Jurkat, Clone E6-1 (cell line): ENCODE data around the gene RSAD1.

Source experiments
- DNase-seq: peaks from one replicate; pipeline ENCODE4 v3.0.0-alpha.2; 2011; ENCODE audit warnings: low read depth, low spot score
- H3K4me3 ChIP-seq: 2 replicates; pipeline ENCODE4 v1.5.1; 2011; ENCODE audit warnings: mild to moderate bottlenecking, low read length, control low read depth, moderate library complexity

The RSAD1 gene

GRCh38 chr17:50511058-50511457, 32.4 kb downstream of the RSAD1 start:
- no peak for DNase-seq
- H3K4me3 ChIP-seq = no peak overlapping the region

- no peak overlapping the region for H3K4me3 ChIP-seq
Measured at GRCh38 chr17:50513495-50513894, 34.8 kb downstream of the RSAD1 start.

GRCh38 chr17:50514388-50514787, 35.7 kb downstream of the RSAD1 start:
- H3K4me3 ChIP-seq = no peak overlapping the region
- no peak for DNase-seq

More at GRCh38 chr17:50513495-50513894, 34.8 kb downstream of the RSAD1 start:
- no peak for DNase-seq

GRCh38 chr17:50514936-50515702, 36.5 kb downstream of the RSAD1 start:
- no peak overlapping the region for H3K4me3 ChIP-seq
- DNase-seq = no peak

- no peak overlapping the region for H3K4me3 ChIP-seq
- no peak for DNase-seq
Measured at GRCh38 chr17:50517011-50517410, 38.4 kb downstream of the RSAD1 start.

GRCh38 chr17:50517504-50518383, 39.1 kb downstream of the RSAD1 start:
- no peak overlapping the region for H3K4me3 ChIP-seq

GRCh38 chr17:50518384-50519023, 39.8 kb downstream of the RSAD1 start:
- H3K4me3 ChIP-seq = no peak overlapping the region
- DNase-seq = no peak

More at GRCh38 chr17:50517504-50518383, 39.1 kb downstream of the RSAD1 start:
- DNase-seq = no peak

- H3K4me3 ChIP-seq = no peak overlapping the region
- no peak for DNase-seq
Measured at GRCh38 chr17:50519141-50519834, 40.6 kb downstream of the RSAD1 start.

GRCh38 chr17:50520483-50520882, 41.8 kb downstream of the RSAD1 start:
- H3K4me3 ChIP-seq = no peak overlapping the region
- no peak for DNase-seq

- H3K4me3 ChIP-seq = no peak overlapping the region
- DNase-seq = no peak
Measured at GRCh38 chr17:50521514-50521913, 42.9 kb downstream of the RSAD1 start.

GRCh38 chr17:50522766-50523165, 44.1 kb downstream of the RSAD1 start:
- no peak overlapping the region for H3K4me3 ChIP-seq
- no peak for DNase-seq

- DNase-seq = no peak
- no peak overlapping the region for H3K4me3 ChIP-seq
Measured at GRCh38 chr17:50523208-50523607, 44.5 kb downstream of the RSAD1 start.

- no peak for DNase-seq
- H3K4me3 ChIP-seq = no peak overlapping the region
Measured at GRCh38 chr17:50524838-50525237, 46.2 kb downstream of the RSAD1 start.

GRCh38 chr17:50527155-50527762, 48.6 kb downstream of the RSAD1 start:
- no peak overlapping the region for H3K4me3 ChIP-seq
- DNase-seq = no peak

GRCh38 chr17:50527949-50528474, 49.4 kb downstream of the RSAD1 start:
- H3K4me3 ChIP-seq = no peak overlapping the region
- no peak for DNase-seq

- H3K4me3 ChIP-seq = no peak overlapping the region
- DNase-seq = no peak
Measured at GRCh38 chr17:50529849-50530248, 51.2 kb downstream of the RSAD1 start.

- DNase-seq = no peak
- H3K4me3 ChIP-seq = no peak overlapping the region
Measured at GRCh38 chr17:50531428-50532025, 52.9 kb downstream of the RSAD1 start.

GRCh38 chr17:50532452-50533024, 53.9 kb downstream of the RSAD1 start, which contains the start of gene EPN3:
TSS of gene EPN3 (plus strand) at chr17:50532735. CDS start at chr17:50536557, 3,822 bp downstream.
- no peak within 1 kb of the TSS for H3K4me3 ChIP-seq
- no peak for DNase-seq
